Lower leg skin (tissue), 3 donors: ENCODE data around the gene EML6.

ENCODE experiments used
- POLR2A ChIP-seq, 2 donors: fragments of 450-650 bp; IDR thresholded peaks; one replicate each; pipeline ENCODE4 v1.6.1; 2016 to 2017; ENCODE audit warnings: antibody characterized with exemption in 2 of 2, mild to moderate bottlenecking in 1 of 2, moderate library complexity in 1 of 2
- TF ChIP-seq, protein P1 (sequence below), 3 donors: fragments of 450-650 bp; IDR thresholded peaks; one replicate each; pipeline ENCODE4 v1.5.1; 2016; ENCODE audit warnings: antibody characterized with exemption in 3 of 3, mild to moderate bottlenecking in 3 of 3, moderate library complexity in 2 of 3

DNA sequence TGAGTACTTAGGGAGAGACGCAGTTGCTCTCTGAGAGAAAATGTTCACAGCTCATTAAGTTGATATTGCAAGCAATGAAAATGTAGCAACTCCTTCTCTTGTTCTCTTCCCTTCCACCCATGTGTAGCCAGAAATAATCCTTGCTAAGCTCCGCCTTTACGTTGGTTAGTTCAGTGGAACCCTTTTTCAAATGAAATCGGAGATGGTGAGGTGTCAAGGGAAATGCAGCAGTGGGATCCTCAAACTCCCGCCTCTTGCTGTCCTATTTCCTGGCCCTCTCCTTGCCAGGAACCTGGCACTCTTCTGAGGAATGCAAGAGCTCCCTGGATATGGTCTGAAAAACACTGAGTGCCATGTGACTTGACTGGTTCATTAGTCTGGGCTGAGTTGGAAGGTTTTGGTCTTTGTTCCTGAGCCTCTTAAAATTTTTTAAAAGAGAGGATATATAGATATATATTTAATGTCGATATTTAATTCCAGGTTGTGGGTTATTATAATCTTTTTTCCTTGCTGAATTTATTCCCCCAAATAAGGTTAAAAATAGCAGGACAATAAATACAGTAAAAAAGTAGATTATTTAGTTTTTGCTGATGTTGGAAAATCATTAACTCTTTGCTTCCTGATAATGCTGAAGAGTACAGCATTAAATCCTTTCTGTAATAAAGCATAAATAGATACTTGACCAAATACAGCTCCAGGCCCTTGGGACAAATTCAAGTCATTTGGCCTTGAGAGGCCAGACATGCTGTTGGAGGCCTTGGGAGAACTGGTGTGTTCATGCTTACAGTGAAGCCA lies 116.2 kb downstream of the EML6 start:
- no peak for TF ChIP-seq POLR2A (IDR thresholded peaks at IDR 0.05)
- TF ChIP-seq, protein P1, sequence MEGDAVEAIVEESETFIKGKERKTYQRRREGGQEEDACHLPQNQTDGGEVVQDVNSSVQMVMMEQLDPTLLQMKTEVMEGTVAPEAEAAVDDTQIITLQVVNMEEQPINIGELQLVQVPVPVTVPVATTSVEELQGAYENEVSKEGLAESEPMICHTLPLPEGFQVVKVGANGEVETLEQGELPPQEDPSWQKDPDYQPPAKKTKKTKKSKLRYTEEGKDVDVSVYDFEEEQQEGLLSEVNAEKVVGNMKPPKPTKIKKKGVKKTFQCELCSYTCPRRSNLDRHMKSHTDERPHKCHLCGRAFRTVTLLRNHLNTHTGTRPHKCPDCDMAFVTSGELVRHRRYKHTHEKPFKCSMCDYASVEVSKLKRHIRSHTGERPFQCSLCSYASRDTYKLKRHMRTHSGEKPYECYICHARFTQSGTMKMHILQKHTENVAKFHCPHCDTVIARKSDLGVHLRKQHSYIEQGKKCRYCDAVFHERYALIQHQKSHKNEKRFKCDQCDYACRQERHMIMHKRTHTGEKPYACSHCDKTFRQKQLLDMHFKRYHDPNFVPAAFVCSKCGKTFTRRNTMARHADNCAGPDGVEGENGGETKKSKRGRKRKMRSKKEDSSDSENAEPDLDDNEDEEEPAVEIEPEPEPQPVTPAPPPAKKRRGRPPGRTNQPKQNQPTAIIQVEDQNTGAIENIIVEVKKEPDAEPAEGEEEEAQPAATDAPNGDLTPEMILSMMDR (IDR thresholded peaks at IDR 0.05): no peak
